Astrocyte of the spinal cord (primary cell): ENCODE measurements around the gene BCAS3.
A peak's percentile ranks its signal among the peaks of the same experiment; 100 is the strongest.

Experiments
- DNase-seq: peaks from one replicate; pipeline ENCODE4 v3.0.0; 2011; ENCODE audit warnings: low read depth, low spot score
- H3K4me3 ChIP-seq: 2 replicates; pipeline ENCODE4 v1.5.1; 2011; ENCODE audit warnings: low read depth, mild to moderate bottlenecking, low read length, moderate library complexity
- in situ Hi-C: cut with HindIII; loops from 2 replicates; pipeline ENCODE4 v1.10.0; 2017; ENCODE audit warnings: low sequenced_read_pairs
- TF ChIP-seq, protein P1 (sequence below): IDR thresholded peaks from 2 replicates; pipeline ENCODE4 v1.5.1; 2012; ENCODE audit warnings: low read depth, mild to moderate bottlenecking, low read length, inconsistent platforms

BCAS3 gene

GRCh38 chr17:61230972-61231820, 553.5 kb downstream of the BCAS3 start:
- in situ Hi-C loops, result no loop called here
- H3K4me3 ChIP-seq, result no peak overlapping the region
- DNase-seq, result no peak
- TF ChIP-seq, protein P1, sequence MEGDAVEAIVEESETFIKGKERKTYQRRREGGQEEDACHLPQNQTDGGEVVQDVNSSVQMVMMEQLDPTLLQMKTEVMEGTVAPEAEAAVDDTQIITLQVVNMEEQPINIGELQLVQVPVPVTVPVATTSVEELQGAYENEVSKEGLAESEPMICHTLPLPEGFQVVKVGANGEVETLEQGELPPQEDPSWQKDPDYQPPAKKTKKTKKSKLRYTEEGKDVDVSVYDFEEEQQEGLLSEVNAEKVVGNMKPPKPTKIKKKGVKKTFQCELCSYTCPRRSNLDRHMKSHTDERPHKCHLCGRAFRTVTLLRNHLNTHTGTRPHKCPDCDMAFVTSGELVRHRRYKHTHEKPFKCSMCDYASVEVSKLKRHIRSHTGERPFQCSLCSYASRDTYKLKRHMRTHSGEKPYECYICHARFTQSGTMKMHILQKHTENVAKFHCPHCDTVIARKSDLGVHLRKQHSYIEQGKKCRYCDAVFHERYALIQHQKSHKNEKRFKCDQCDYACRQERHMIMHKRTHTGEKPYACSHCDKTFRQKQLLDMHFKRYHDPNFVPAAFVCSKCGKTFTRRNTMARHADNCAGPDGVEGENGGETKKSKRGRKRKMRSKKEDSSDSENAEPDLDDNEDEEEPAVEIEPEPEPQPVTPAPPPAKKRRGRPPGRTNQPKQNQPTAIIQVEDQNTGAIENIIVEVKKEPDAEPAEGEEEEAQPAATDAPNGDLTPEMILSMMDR, result no peak

- in situ Hi-C loops, result no loop called here
- H3K4me3 ChIP-seq, result no peak overlapping the region
- TF ChIP-seq, protein P1, result no peak
- DNase-seq, result no peak
These were observed 555.2 kb downstream of the BCAS3 start for GRCh38 chr17:61232871-61233270.

- TF ChIP-seq, protein P1, result no peak
- in situ Hi-C loops, result no loop called here
- no peak for DNase-seq
These were observed 556.5 kb downstream of the BCAS3 start for GRCh38 chr17:61233991-61234750.

GRCh38 chr17:61235001-61235826, 557.6 kb downstream of the BCAS3 start:
- no peak for DNase-seq
- TF ChIP-seq, protein P1, result no peak
- in situ Hi-C loops, result no loop called here
- no peak overlapping the region for H3K4me3 ChIP-seq

More at GRCh38 chr17:61233991-61234750, 556.5 kb downstream of the BCAS3 start:
- no peak overlapping the region for H3K4me3 ChIP-seq

GRCh38 chr17:61235827-61236197, 558.2 kb downstream of the BCAS3 start:
- in situ Hi-C loops, result no loop called here
- DNase-seq, result peak; percentile 46
- H3K4me3 ChIP-seq, result no peak overlapping the region
- TF ChIP-seq, protein P1, result no peak

DNA sequence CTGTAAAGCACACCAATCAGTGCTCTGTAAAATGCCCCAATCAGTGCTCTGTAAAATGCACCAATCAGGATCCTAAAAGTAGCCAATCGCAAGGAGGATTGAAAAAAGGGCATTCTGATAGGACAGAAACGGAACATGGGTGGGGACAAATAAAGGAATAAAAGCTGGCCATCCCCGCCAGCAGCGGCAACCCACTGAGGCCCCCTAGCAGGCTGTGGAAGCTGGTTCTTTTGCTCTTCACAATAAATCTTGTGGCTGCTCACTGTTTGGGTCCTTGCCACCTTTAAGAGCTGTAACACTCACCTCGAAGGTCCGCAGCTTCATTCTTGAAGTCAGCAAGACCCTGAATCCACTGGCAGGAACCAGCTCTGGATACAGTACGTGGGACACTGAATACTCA, 559.6 kb downstream of the BCAS3 start:
- no peak overlapping the region for H3K4me3 ChIP-seq
- DNase-seq, result no peak
- in situ Hi-C loops, result no loop called here
- TF ChIP-seq, protein P1, result no peak
